Measurements from ENCODE around the gene GPR173. TPM values are rescaled to one million over a fixed set of nuclear protein-coding genes. Genes with fewer than 3 reads are reported as not detected.

Gene GPR173
- total RNA-seq, 6 experiments from 2014 or later = 0.13 to 0.51 (median 0.23) TPM; not detected in 3

- ATAC-seq = no peak
- H3K27ac ChIP-seq = no peak overlapping the region
These were observed 30.0 kb upstream of the GPR173 start for GRCh38 chrX:53018627-53019026.

GRCh38 chrX:53022381-53022780, 26.2 kb upstream of the GPR173 start:
- Histone ChIP-seq H3K9me3 (no peaks in the 10 kb centered on the region), H3K4me3 (no peak overlapping the region), H3K36me3 (no peaks in the 10 kb centered on the region), H3K27me3 (no peaks in the 10 kb centered on the region), H3K27ac (no peak overlapping the region), H3K4me1 (no peaks in the 10 kb centered on the region)
- WGBS (ENCODE audit: insufficient coverage, low coverage, low lambda C conversion rate, missing lambda C conversion rate) = 38% methylated on average over 5 of the region's 8 CpGs
- no peak for TF ChIP-seq POLR2A (IDR thresholded peaks at IDR 0.05)
- TF ChIP-seq, protein P1, sequence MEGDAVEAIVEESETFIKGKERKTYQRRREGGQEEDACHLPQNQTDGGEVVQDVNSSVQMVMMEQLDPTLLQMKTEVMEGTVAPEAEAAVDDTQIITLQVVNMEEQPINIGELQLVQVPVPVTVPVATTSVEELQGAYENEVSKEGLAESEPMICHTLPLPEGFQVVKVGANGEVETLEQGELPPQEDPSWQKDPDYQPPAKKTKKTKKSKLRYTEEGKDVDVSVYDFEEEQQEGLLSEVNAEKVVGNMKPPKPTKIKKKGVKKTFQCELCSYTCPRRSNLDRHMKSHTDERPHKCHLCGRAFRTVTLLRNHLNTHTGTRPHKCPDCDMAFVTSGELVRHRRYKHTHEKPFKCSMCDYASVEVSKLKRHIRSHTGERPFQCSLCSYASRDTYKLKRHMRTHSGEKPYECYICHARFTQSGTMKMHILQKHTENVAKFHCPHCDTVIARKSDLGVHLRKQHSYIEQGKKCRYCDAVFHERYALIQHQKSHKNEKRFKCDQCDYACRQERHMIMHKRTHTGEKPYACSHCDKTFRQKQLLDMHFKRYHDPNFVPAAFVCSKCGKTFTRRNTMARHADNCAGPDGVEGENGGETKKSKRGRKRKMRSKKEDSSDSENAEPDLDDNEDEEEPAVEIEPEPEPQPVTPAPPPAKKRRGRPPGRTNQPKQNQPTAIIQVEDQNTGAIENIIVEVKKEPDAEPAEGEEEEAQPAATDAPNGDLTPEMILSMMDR (IDR thresholded peaks at IDR 0.05) = no peak
- intact Hi-C loops (cut with DNase I) = no loop called here
- no peak for ATAC-seq
- DNase-seq = no peak

More at GRCh38 chrX:53018627-53019026, 30.0 kb upstream of the GPR173 start:
- intact Hi-C loops (cut with DNase I) = no loop called here
- 18% methylated on average over 4 of the region's 4 CpGs for WGBS (ENCODE audit: insufficient coverage, low coverage, low lambda C conversion rate, missing lambda C conversion rate)
- Histone ChIP-seq H3K36me3 (no peaks in the 10 kb centered on the region), H3K4me3 (no peak overlapping the region), H3K27me3 (no peaks in the 10 kb centered on the region), H3K9me3 (no peaks in the 10 kb centered on the region), H3K4me1 (no peaks in the 10 kb centered on the region)
- no peak for DNase-seq
- no peak for TF ChIP-seq POLR2A (IDR thresholded peaks at IDR 0.05)
- TF ChIP-seq, protein P1 (IDR thresholded peaks at IDR 0.05) = no peak

DNA sequence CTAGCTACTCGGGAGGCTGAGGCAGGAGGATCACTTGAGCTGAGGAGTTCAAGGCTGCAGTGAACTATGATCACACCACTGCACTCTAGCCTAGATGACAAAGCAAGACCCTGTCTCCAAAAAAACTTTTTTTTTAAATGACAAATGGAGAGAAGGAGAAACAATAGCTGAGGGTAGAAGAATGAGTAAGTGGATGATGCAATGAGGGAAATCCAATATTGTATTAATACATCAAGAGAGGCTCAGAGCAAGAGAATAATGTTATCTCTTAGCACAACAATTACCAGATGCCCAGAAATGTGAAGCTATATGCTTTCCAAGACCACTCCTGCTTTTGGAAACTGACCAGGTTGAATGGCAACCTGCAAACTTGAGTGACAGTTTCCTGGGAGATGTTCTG, 19.9 kb upstream of the GPR173 start:
- H3K27ac ChIP-seq = no peak overlapping the region
- TF ChIP-seq, protein P1 (IDR thresholded peaks at IDR 0.05) = no peak
- TF ChIP-seq POLR2A (IDR thresholded peaks at IDR 0.05) = no peak
- no peaks in the 10 kb centered on the region for H3K4me1 ChIP-seq
- H3K27me3 ChIP-seq = no peaks in the 10 kb centered on the region
- no peaks in the 10 kb centered on the region for H3K36me3 ChIP-seq
- H3K9me3 ChIP-seq = no peaks in the 10 kb centered on the region
- WGBS (ENCODE audit: insufficient coverage, low coverage, low lambda C conversion rate, missing lambda C conversion rate) = 29% methylated on average over 1 of the region's 1 CpG
- ATAC-seq = no peak
- intact Hi-C loops (cut with DNase I) = no loop called here
- DNase-seq = no peak
- H3K4me3 ChIP-seq = no peak overlapping the region

DNA sequence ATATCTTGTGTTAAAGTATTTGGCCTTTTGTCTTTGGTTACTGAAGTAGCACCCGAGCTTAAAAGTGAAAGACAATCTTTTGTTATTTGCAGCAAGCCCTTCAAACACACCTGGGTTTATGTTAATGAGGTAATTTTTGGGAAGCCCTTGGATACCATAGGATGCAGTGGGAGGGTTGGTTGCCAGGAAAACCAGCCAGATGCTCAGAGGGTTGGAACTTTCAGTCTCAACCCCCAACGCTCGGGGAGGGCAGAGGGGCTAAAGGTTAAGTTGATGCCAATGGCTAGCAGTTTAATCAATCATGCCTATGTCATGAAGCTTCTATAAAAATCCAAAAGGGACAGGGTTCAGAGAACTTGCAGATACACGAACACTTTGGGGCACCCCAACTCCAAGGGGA, 17.2 kb upstream of the GPR173 start:
- 28% methylated on average over 2 of the region's 4 CpGs for WGBS (ENCODE audit: insufficient coverage, low coverage, low lambda C conversion rate, missing lambda C conversion rate)

More for the DNA sequence above, 17.2 kb upstream of the GPR173 start:
- Histone ChIP-seq H3K27ac (no peak overlapping the region), H3K4me3 (no peak overlapping the region), H3K27me3 (no peaks in the 10 kb centered on the region), H3K9me3 (no peaks in the 10 kb centered on the region), H3K36me3 (no peaks in the 10 kb centered on the region), H3K4me1 (no peaks in the 10 kb centered on the region)
- no peak for TF ChIP-seq POLR2A (IDR thresholded peaks at IDR 0.05)
- TF ChIP-seq, protein P1 (IDR thresholded peaks at IDR 0.05) = no peak
- no peak for DNase-seq
- ATAC-seq = no peak
- intact Hi-C loops (cut with DNase I) = no loop called here
